IPS-18c (cell line): ENCODE data around the gene POLN.
A peak's percentile ranks its signal among the peaks of the same experiment; 100 is the strongest.
"Not testable (repeated sequence)": the region's sequence is repeated elsewhere in the genome, so short reads cannot be mapped to it uniquely, and the experiment has no call there.

Experiments used
- H3K4me3 ChIP-seq: 2 replicates; pipeline ENCODE4 v1.7.0; 2013; ENCODE audit warnings: low read depth, mild to moderate bottlenecking, low read length, moderate library complexity; ENCODE audit not compliant: insufficient read depth
- H3K9me3 ChIP-seq: one replicate; pipeline ENCODE4 v1.6.1; 2013; ENCODE audit warnings: mild to moderate bottlenecking, low read length, moderate library complexity; ENCODE audit not compliant: control insufficient read depth, insufficient read depth

Gene POLN

DNA sequence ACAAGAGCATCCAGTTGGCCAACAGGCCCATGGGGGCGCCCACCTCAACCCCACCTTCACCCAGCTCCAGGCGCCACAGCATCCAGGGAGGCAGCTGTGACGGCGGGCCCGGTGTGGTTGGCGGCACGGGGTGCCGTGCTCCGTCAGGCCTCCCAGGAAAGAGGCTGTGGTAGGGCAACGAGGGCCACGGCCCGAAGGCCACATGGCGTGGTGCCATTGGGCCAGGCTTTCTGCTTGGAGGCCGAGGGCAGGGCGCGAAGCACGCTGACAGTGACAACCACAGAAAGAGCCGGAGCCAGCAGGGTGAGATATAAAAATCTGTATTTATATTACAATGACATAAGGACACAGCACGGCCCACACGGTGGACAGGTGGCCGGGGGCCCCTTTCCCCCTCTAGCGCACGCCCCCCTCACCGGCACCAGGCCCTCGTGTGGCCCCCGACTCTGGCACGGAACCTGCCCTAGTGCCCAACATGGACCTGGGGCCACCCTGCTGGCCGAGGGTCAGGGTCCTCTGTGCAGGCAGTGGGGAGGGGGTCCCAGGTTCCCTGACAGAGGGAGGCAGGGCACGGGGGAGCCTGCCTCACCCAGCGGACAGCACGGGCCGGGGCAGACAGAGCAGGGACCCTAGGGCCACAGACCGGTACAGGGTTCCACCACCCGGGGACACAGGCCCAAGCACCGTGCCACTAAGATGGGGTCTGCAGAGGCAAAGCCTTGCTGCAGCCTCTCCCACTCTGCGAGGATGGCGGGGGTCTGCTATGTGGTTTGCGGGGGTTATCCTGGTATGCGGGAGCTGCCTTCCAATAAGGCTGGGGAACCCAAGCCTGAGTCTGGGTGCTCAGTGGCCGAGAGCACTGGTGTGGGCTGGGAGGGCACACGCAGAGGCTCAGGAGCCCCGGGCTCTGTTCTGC lies 5.5 kb upstream of the POLN start:
- Histone ChIP-seq H3K9me3 (peaks cover 2% of the 10 kb centered on the region), H3K4me3 (no peak overlapping the region)

DNA sequence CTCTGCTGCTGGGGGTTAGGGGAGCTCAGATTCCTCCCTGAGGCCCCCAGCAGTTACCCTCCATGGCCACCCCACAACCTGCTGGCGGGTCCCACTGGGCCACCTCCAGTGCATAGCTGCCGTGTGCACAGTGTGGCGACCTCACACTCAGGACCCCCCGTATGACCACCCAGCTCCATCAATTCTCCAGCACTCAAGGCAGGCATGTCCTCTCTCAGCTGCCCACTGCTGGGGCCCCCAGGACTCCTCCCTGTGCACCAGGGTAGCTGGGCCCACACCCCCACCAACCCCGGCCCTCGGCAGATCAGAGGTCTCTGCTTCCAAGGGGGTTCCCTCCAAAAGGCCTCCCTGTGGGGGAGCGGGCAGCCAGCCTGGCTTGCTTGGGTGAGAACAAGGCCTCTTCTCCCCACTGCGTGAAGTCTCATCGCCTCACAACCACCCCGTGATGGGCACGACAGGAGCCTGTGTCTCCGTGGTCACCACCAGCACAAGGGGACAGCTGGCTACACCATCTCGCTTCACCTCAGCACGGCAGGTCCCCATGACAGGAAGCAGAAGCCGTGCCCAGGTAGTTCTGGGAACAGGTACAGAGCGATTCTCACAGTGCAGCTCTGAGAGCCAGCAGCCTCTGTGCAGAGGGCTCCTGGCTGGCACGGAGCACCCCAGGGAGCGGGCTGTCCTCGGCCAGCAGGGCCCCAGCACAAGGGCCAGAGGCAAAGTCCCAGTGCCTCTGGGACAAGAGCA lies 4.6 kb upstream of the POLN start:
- Histone ChIP-seq H3K4me3 (no peak overlapping the region), H3K9me3 (peaks cover 2% of the 10 kb centered on the region)

- peaks cover 2% of the 10 kb centered on the region for H3K9me3 ChIP-seq
- no peak overlapping the region for H3K4me3 ChIP-seq
Measured at GRCh38 chr4:2245787-2246275, 3.9 kb upstream of the POLN start.

DNA sequence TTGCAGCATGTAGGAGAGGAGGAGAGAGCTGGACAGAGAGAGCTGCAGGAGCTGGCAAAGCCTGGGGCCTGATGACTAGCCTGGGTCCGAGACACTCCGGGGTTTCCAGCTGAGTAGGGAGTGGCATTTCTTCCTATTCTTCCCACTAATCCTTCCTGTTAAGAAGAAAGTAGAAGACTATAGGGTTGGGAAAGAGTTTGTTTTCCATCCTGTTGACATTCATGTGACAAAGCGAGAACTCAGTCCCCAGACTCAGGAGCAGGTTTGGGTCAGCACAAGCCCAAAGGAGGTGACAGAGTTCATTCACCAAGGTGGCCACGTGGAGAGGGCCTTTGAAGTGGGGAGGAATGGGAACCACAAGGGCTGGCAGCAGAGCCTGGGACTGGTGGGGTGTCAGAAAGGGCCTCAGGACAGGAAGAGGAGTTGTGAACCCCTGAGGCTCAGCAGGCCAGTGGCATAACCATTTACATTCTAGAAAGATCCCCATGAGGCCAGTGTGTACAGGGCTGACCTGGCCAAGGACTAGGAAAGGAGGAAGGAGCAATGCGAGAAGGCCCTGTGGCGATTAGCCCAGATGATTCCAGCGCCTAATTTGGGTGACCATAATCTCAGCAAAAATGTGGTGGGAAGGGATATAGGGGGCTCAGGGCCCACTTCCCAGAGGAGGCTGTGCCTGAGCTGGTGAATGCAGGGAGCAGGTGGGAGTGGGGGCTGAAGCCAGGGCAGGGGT lies 3.3 kb upstream of the POLN start:
- Histone ChIP-seq H3K9me3 (peaks cover 2% of the 10 kb centered on the region), H3K4me3 (no peak overlapping the region)

GRCh38 chr4:2243681-2244380 lies 1.9 kb upstream of the POLN start:
- H3K9me3 ChIP-seq, result peaks cover 2% of the 10 kb centered on the region
- no peak overlapping the region for H3K4me3 ChIP-seq

GRCh38 chr4:2241003-2241402 lies 918 bp downstream of the POLN start:
- Histone ChIP-seq H3K9me3 (peaks cover 2% of the 10 kb centered on the region), H3K4me3 (peak overlapping the region; percentile 72)

GRCh38 chr4:2236944-2237666 lies 4.8 kb downstream of the POLN start:
- no peaks in the 10 kb centered on the region for H3K9me3 ChIP-seq
- no peak overlapping the region for H3K4me3 ChIP-seq

- no peaks in the 10 kb centered on the region for H3K9me3 ChIP-seq
- no peak overlapping the region for H3K4me3 ChIP-seq
Measured at GRCh38 chr4:2231082-2231481, 10.8 kb downstream of the POLN start.

- H3K9me3 ChIP-seq, result no peaks in the 10 kb centered on the region
Measured at GRCh38 chr4:2226261-2226660, 15.7 kb downstream of the POLN start.

DNA sequence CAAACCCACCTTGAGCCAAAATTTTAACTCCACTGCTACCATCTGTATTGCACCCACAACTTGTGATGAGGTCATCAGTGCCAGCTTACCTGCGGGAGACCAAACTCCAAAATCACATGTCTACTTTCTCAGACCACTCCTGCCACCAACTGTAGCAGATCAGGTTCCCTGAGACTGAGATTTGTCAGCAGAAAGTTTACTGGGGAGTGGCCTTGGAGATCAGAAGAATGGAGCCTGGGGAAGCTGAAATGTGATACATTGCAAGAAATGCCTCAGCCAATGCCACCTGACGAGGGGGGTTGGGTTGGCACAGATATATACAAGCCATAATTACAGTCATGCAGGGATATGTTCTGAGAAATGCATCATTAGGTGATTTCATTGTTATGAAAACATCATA lies 19.1 kb downstream of the POLN start:
- no peaks in the 10 kb centered on the region for H3K9me3 ChIP-seq
- H3K4me3 ChIP-seq, result no peak overlapping the region

More at GRCh38 chr4:2226261-2226660, 15.7 kb downstream of the POLN start:
- no peak overlapping the region for H3K4me3 ChIP-seq

DNA sequence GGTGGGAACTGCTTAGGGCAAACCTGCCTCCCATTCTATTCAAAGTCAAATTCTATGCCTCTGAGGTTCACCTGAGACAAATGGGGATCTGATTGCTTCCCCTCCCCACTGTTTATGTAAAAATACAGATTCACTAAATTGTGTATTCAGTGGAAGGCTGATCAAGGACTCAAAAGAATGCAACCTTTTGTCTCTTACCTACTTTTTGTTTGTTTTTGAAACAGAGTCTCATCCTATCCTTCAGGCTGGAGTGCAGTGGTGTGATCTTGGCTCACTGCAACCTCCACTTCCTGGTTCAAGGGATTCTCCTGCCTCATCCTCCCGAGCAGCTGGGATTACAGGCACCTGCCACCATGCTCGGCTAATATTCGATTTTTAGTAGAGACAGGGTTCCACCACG lies 20.5 kb downstream of the POLN start:
- H3K4me3 ChIP-seq, H3K9me3 ChIP-seq: not testable (repeated sequence)

- no peak overlapping the region for H3K4me3 ChIP-seq
- H3K9me3 ChIP-seq, result no peaks in the 10 kb centered on the region
Measured at GRCh38 chr4:2220016-2220630, 21.8 kb downstream of the POLN start.

DNA sequence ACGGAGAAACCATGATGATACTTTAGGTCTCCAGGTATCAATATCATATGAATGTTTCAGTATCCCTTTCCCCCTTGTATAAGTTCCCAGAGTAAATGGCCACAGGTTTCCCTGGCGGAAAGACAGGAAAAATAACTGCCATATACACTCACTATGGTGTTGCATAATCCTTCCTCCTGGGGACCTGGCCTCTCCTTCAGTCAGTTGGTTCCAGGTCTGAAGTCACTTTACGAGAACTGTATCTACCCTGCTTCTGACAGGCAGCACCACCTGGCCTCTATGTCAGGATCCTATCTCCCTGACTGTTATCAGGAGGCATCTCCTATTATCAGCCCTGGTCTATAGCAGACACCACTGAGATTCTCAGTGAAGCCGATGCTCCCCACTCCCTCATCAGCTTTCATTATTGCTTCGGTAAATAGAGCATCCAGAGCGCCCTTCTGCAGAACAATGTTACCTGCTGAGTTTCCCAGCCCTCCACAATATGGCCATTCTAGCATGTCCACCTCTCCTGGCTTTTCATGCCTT lies 22.6 kb downstream of the POLN start:
- H3K9me3 ChIP-seq, result no peaks in the 10 kb centered on the region
- H3K4me3 ChIP-seq, result no peak overlapping the region

DNA sequence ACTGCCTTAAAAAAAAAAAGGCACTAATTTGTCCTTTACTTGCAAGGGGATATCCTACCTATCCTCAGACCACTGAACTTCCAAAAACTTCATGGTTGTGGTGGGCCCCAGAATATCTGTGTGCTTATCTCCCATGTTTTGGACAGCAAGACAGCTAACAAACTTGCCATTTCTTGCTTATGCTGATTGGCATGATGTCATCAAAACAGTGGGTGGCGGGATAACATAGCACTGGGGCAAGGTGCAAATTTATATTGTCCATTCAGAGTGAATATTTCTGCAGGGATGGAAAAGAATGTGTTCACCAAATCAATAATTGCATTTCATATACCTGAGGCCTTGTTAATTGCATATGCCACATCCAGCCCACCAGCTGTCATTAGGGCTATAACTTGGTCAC lies 23.5 kb downstream of the POLN start:
- no peak overlapping the region for H3K4me3 ChIP-seq

DNA sequence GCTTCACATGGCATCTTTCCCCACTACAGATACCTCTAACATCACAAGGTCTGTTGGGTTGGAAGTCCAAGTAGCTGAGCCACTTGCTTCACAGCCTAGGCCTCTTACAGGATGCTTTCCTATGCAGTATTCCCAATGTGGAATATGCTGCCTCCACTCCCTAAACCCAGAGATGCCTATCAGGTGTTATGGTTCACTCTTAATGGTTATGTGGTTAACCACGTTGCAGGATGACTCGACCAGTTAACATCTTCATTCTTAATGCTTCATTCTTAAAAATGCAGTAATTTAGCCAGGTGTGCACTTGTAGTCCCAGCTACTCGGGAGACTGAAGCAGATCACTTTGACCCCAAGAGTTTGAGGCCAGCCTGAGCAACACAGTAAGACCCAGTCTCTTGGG lies 24.2 kb downstream of the POLN start:
- Histone ChIP-seq H3K4me3 (no peak overlapping the region), H3K9me3 (no peaks in the 10 kb centered on the region)

More for the DNA sequence above, 23.5 kb downstream of the POLN start:
- H3K9me3 ChIP-seq, result no peaks in the 10 kb centered on the region

- H3K9me3 ChIP-seq, result no peaks in the 10 kb centered on the region
Measured at GRCh38 chr4:2212831-2213230, 29.1 kb downstream of the POLN start.

More at GRCh38 chr4:2212831-2213230, 29.1 kb downstream of the POLN start:
- no peak overlapping the region for H3K4me3 ChIP-seq
